Activated CD4-positive, alpha-beta memory T cell treated with anti-CD3 and anti-CD28 coated beads, Interleukin-2, amount 10 ng/mL, durations not matched to agents 7 days and 5 days (primary cell): Measurements from ENCODE around the gene RAB40A. TPM values are rescaled to one million over a fixed set of nuclear protein-coding genes. Genes with fewer than 3 reads are reported as not detected.
"Not testable (repeated sequence)": the region's sequence is repeated elsewhere in the genome, so short reads cannot be mapped to it uniquely, and the experiment has no call there.

Experiments used
- CTCF ChIA-PET: fragments of 350-600 bp; sonication (Branson Sonifier 250); formaldehyde crosslinking; loops from one replicate; lab custom pipeline; 2021; ENCODE audit warnings: antibody characterized with exemption, inconsistent platforms; lab: Charles Lee
- POLR2A ChIA-PET: fragments of 350-600 bp; sonication (Branson Sonifier 250); formaldehyde crosslinking; loops from one replicate; lab custom pipeline; 2021; ENCODE audit warnings: antibody characterized with exemption; lab: Charles Lee
- DNase-seq: peaks from one replicate; pipeline ENCODE4 v3.0.0-alpha.2; 2020
- H3K27ac Mint-ChIP-seq: one replicate; pipeline ENCODE4 v1.8.0; 2021; ENCODE audit warnings: mild to moderate bottlenecking, mixed read lengths
- H3K27me3 Mint-ChIP-seq: one replicate; pipeline ENCODE4 v1.8.0; 2021; ENCODE audit warnings: mixed read lengths
- H3K36me3 Mint-ChIP-seq: one replicate; pipeline ENCODE4 v1.8.0; 2021; ENCODE audit warnings: low read depth, mixed read lengths
- H3K4me1 Mint-ChIP-seq: one replicate; pipeline ENCODE4 v1.8.0; 2021; ENCODE audit warnings: mixed read lengths
- H3K4me3 Mint-ChIP-seq: one replicate; pipeline ENCODE4 v1.8.0; 2021; ENCODE audit warnings: mild to moderate bottlenecking, mixed read lengths
- H3K9me3 Mint-ChIP-seq: one replicate; pipeline ENCODE4 v1.8.0; 2021; ENCODE audit warnings: mixed read lengths
- total RNA-seq, 2 experiments: library from RNA; stranded (reverse); gene quantifications; one replicate each; pipeline ENCODE4 v1.2.3, GENCODE V29; 2021

The RAB40A gene
- total RNA-seq, 2 experiments from 2014 or later: 0.10 TPM; not detected in 1

- DNase-seq: no peak
- ChIA-PET CTCF (no interaction called here), POLR2A (no interaction called here)
- Mint-ChIP-seq H3K9me3 (no peaks in the 10 kb centered on the region), H3K4me1 (no peaks in the 10 kb centered on the region), H3K36me3 (no peaks in the 10 kb centered on the region), H3K27ac (no peak overlapping the region), H3K4me3 (no peak overlapping the region), H3K27me3 (no peaks in the 10 kb centered on the region)
Observed at GRCh38 chrX:103477496-103477895, 41.8 kb downstream of the RAB40A start.

- no peaks in the 10 kb centered on the region for H3K36me3 Mint-ChIP-seq
- no peaks in the 10 kb centered on the region for H3K9me3 Mint-ChIP-seq
- POLR2A ChIA-PET: no interaction called here
- H3K4me3 Mint-ChIP-seq: no peak overlapping the region
- CTCF ChIA-PET: no interaction called here
- DNase-seq: no peak
- H3K4me1 Mint-ChIP-seq: no peaks in the 10 kb centered on the region
- no peaks in the 10 kb centered on the region for H3K27me3 Mint-ChIP-seq
- no peak overlapping the region for H3K27ac Mint-ChIP-seq
Observed at GRCh38 chrX:103475381-103475780, 43.9 kb downstream of the RAB40A start.

- POLR2A ChIA-PET, H3K9me3 Mint-ChIP-seq: not testable (repeated sequence)
- CTCF ChIA-PET: interaction anchor here (1.5 kb wide), 1 partner anchor 215 kb away, joined by 3 read pairs; the partner anchor contains the start of gene TCEAL8
Observed at GRCh38 chrX:103469977-103470376, 49.3 kb downstream of the RAB40A start.

GRCh38 chrX:103467887-103468286, 51.4 kb downstream of the RAB40A start:
- ChIA-PET CTCF (no interaction called here), POLR2A (no interaction called here)
- H3K36me3 Mint-ChIP-seq: no peaks in the 10 kb centered on the region

More at GRCh38 chrX:103469977-103470376, 49.3 kb downstream of the RAB40A start:
- DNase-seq, H3K36me3 Mint-ChIP-seq, H3K27ac Mint-ChIP-seq, H3K27me3 Mint-ChIP-seq, H3K4me1 Mint-ChIP-seq, H3K4me3 Mint-ChIP-seq: not testable (repeated sequence)

GRCh38 chrX:103467156-103467555, 52.1 kb downstream of the RAB40A start:
- no peak for DNase-seq
- CTCF ChIA-PET: no interaction called here
- Mint-ChIP-seq H3K27ac (no peak overlapping the region), H3K9me3 (no peaks in the 10 kb centered on the region), H3K36me3 (no peaks in the 10 kb centered on the region), H3K4me1 (peaks cover 12% of the 10 kb centered on the region), H3K4me3 (no peak overlapping the region), H3K27me3 (no peaks in the 10 kb centered on the region)
- POLR2A ChIA-PET: no interaction called here

More at GRCh38 chrX:103467887-103468286, 51.4 kb downstream of the RAB40A start:
- H3K9me3 Mint-ChIP-seq: no peaks in the 10 kb centered on the region
- H3K4me1 Mint-ChIP-seq: peaks cover 12% of the 10 kb centered on the region
- H3K4me3 Mint-ChIP-seq: no peak overlapping the region
- DNase-seq: no peak
- H3K27me3 Mint-ChIP-seq: no peaks in the 10 kb centered on the region
- H3K27ac Mint-ChIP-seq: no peak overlapping the region

- DNase-seq: peak; percentile 79
- no peaks in the 10 kb centered on the region for H3K36me3 Mint-ChIP-seq
- peak overlapping the region; percentile 56 for H3K27ac Mint-ChIP-seq
- POLR2A ChIA-PET: interaction anchor here (1.1 kb wide), 1 partner anchor 153 kb away, joined by 3 read pairs; no protein-coding TSS in a partner anchor
- CTCF ChIA-PET: interaction anchor here (0.7 to 2.6 kb wide), 10 partner anchors 9 to 513 kb away, joined by 3 to 26 read pairs (median 3); no protein-coding TSS in a partner anchor
- peak overlapping the region; percentile 87 for H3K4me3 Mint-ChIP-seq
- H3K27me3 Mint-ChIP-seq: no peaks in the 10 kb centered on the region
- no peaks in the 10 kb centered on the region for H3K9me3 Mint-ChIP-seq
- H3K4me1 Mint-ChIP-seq: peaks cover 25% of the 10 kb centered on the region
Observed at GRCh38 chrX:103464774-103465117, 54.5 kb downstream of the RAB40A start.

- peak overlapping the region; percentile 56 for H3K27ac Mint-ChIP-seq
- ChIA-PET CTCF (interaction anchor here (0.7 to 2.6 kb wide), 20 partner anchors 10 to 513 kb away, joined by 3 to 26 read pairs (median 3); partner anchors contain the start of genes TCEAL8 and TCEAL9), POLR2A (interaction anchor here (1.1 kb wide), 1 partner anchor 153 kb away, joined by 3 read pairs; no protein-coding TSS in a partner anchor)
- H3K4me1 Mint-ChIP-seq: peaks cover 30% of the 10 kb centered on the region
- H3K36me3 Mint-ChIP-seq: no peaks in the 10 kb centered on the region
- H3K4me3 Mint-ChIP-seq: peak overlapping the region; percentile 87
- DNase-seq: peak; percentile 22
- H3K9me3 Mint-ChIP-seq: no peaks in the 10 kb centered on the region
- no peaks in the 10 kb centered on the region for H3K27me3 Mint-ChIP-seq
Observed at GRCh38 chrX:103464072-103464773, 55.1 kb downstream of the RAB40A start.

- no peak for DNase-seq
- CTCF ChIA-PET: no interaction called here
- H3K36me3 Mint-ChIP-seq: no peaks in the 10 kb centered on the region
- no peaks in the 10 kb centered on the region for H3K27me3 Mint-ChIP-seq
- H3K4me3 Mint-ChIP-seq: no peak overlapping the region
- peaks cover 32% of the 10 kb centered on the region for H3K4me1 Mint-ChIP-seq
- H3K9me3 Mint-ChIP-seq: no peaks in the 10 kb centered on the region
- POLR2A ChIA-PET: no interaction called here
- H3K27ac Mint-ChIP-seq: no peak overlapping the region
Observed at GRCh38 chrX:103461156-103461555, 58.1 kb downstream of the RAB40A start.

GRCh38 chrX:103460001-103460755, 59.1 kb downstream of the RAB40A start:
- not testable (repeated sequence) for H3K27me3 Mint-ChIP-seq, H3K9me3 Mint-ChIP-seq, H3K36me3 Mint-ChIP-seq
- ChIA-PET POLR2A (interaction anchor here (0.7 kb wide), 1 partner anchor 205 kb away, joined by 3 read pairs; the partner anchor contains the start of gene TCEAL8), CTCF (interaction anchor here (0.6 kb wide), 1 partner anchor 227 kb away, joined by 4 read pairs; no protein-coding TSS in a partner anchor)
- Mint-ChIP-seq H3K27ac (peak overlapping the region; percentile 68), H3K4me3 (peak overlapping the region; percentile 32), H3K4me1 (peaks cover 32% of the 10 kb centered on the region)
- DNase-seq: peak; percentile 65

- CTCF ChIA-PET: no interaction called here
- H3K4me3 Mint-ChIP-seq: no peak overlapping the region
- H3K27me3 Mint-ChIP-seq: no peaks in the 10 kb centered on the region
- DNase-seq: no peak
- H3K36me3 Mint-ChIP-seq: no peaks in the 10 kb centered on the region
- POLR2A ChIA-PET: no interaction called here
- no peaks in the 10 kb centered on the region for H3K4me1 Mint-ChIP-seq
- no peak overlapping the region for H3K27ac Mint-ChIP-seq
- no peaks in the 10 kb centered on the region for H3K9me3 Mint-ChIP-seq
Observed at GRCh38 chrX:103453655-103454054, 65.6 kb downstream of the RAB40A start.

Other genes with a start within 250 kb of the RAB40A start
- gene TCEAL5, start 242.7 kb downstream of the RAB40A start, total RNA-seq: not detected
- gene BEX2, start 208.5 kb downstream of the RAB40A start, total RNA-seq: 1 to 10 TPM; 8.1 to 9.3 TPM
- not detected for gene TCEAL7, start 189.2 kb downstream of the RAB40A start, total RNA-seq
- 1 to 10 TPM in 1 of 2 experiments, under 1 TPM in 1; 0.50 to 1.0 TPM for gene TCEAL9, start 163.0 kb downstream of the RAB40A start, total RNA-seq
- gene BEX3, start 143.0 kb downstream of the RAB40A start, total RNA-seq: 10 to 100 TPM; 18.6 to 20.0 TPM
- 1 to 10 TPM; 3.4 to 4.7 TPM for gene TCEAL4, start 66.0 kb upstream of the RAB40A start, total RNA-seq
- gene TCEAL3, start 88.5 kb upstream of the RAB40A start, total RNA-seq: 1 to 10 TPM; 2.5 to 3.0 TPM
- 1 to 10 TPM; 6.5 to 6.7 TPM for gene TCEAL1, start 109.5 kb upstream of the RAB40A start, total RNA-seq
- 100 to 1,000 TPM; 134 to 135 TPM for gene MORF4L2, start 167.2 kb upstream of the RAB40A start, total RNA-seq
- not detected for gene TMEM31, start 191.4 kb upstream of the RAB40A start, total RNA-seq